ENCODE results near the gene PLEKHO2. TPM values are rescaled to one million over a fixed set of nuclear protein-coding genes. Genes with fewer than 3 reads are reported as not detected.

Gene PLEKHO2
- total RNA-seq, 1 experiment from 2014 or later = 10.1 TPM

DNA sequence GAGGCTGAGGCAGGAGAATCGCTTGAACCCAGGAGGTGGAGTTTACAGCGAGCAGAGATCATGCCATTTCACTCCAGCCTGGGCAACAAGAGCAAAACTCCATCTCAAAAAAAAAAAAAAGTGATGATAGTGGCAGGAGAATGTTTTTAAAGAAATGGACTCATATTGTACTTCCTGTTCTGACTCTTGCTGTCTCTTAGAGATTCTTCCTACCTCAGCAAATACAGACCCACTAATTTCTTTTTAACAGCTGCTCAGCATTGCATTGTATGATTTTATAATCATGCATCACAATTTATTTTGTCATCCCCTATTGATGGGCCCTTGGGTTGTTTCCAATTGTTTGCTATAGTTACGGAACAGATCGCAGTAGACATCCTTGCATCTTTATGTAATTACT lies 61.1 kb downstream of the PLEKHO2 start:
- H3K9me2 ChIP-seq (replicated peaks; ENCODE audit: insufficient read depth, low read length) = no peaks in the 10 kb centered on the region
- no peak for DNase-seq
- H3K27ac ChIP-seq (ENCODE audit: low read length) = no peak overlapping the region
- no peaks in the 10 kb centered on the region for H4K20me1 ChIP-seq (ENCODE audit: insufficient read depth, low read depth, low read length)
- no peak overlapping the region for H2AFZ ChIP-seq (ENCODE audit: low read length)
- H3K79me2 ChIP-seq (ENCODE audit: low read length) = no peaks in the 10 kb centered on the region
- no peak overlapping the region for H3K9ac ChIP-seq (ENCODE audit: low read length)
- H3K9me3 ChIP-seq (ENCODE audit: low read length) = peaks cover 11% of the 10 kb centered on the region
- peaks cover 2% of the 10 kb centered on the region; the same call in 1 of the 2 replicates for H3K27me3 ChIP-seq (ENCODE audit: low read length)
- no peaks in the 10 kb centered on the region for H3K36me3 ChIP-seq (ENCODE audit: insufficient read depth, low read length)
- no peak overlapping the region for H3K4me3 ChIP-seq (ENCODE audit: low read length)
- H3K4me1 ChIP-seq (ENCODE audit: low read length) = peaks cover 5% of the 10 kb centered on the region
- H3K4me2 ChIP-seq (ENCODE audit: low read depth, low read length, poor library complexity, severe bottlenecking) = no peak overlapping the region

DNA sequence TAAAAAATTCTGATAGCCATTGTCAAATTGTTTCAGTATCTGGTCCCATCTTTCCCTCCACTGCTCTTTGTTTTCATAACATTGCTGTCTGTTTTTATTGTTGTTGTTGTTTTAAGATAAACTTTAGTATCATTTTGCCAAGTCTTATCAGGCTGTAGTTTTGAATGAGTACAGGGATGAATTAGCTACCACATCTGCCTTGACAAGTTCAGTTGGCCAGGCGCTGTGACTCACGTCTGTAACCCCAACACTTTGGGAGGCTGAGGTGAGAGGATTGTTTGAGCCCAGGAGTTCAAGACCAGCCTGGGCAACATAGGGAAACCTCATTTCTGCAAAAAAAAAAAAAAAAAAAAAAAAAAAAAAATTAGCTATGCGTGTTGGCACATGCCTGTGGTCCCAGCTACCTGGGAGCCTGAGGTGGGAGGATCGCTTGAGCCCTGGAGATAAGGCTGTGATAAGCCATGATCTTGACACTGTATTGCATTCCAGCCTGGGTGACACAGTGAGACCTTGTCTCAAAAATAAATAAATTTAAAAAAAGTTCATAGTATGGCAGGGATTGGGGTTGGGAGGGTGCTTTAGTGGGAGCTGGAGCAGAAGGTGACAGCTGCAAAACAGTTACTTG lies 61.7 kb downstream of the PLEKHO2 start:
- no peak overlapping the region for H2AFZ ChIP-seq (ENCODE audit: low read length)
- H3K79me2 ChIP-seq (ENCODE audit: low read length) = no peaks in the 10 kb centered on the region
- H3K4me2 ChIP-seq (ENCODE audit: low read depth, low read length, poor library complexity, severe bottlenecking) = no peak overlapping the region
- H4K20me1 ChIP-seq (ENCODE audit: insufficient read depth, low read depth, low read length) = no peaks in the 10 kb centered on the region
- peaks cover 2% of the 10 kb centered on the region; the same call in 1 of the 2 replicates for H3K27me3 ChIP-seq (ENCODE audit: low read length)
- H3K9ac ChIP-seq (ENCODE audit: low read length) = no peak overlapping the region
- no peaks in the 10 kb centered on the region for H3K9me2 ChIP-seq (replicated peaks; ENCODE audit: insufficient read depth, low read length)
- peaks cover 5% of the 10 kb centered on the region for H3K4me1 ChIP-seq (ENCODE audit: low read length)
- no peak overlapping the region for H3K4me3 ChIP-seq (ENCODE audit: low read length)
- no peak overlapping the region for H3K27ac ChIP-seq (ENCODE audit: low read length)
- peaks cover 11% of the 10 kb centered on the region for H3K9me3 ChIP-seq (ENCODE audit: low read length)
- DNase-seq = no peak
- H3K36me3 ChIP-seq (ENCODE audit: insufficient read depth, low read length) = no peaks in the 10 kb centered on the region

DNA sequence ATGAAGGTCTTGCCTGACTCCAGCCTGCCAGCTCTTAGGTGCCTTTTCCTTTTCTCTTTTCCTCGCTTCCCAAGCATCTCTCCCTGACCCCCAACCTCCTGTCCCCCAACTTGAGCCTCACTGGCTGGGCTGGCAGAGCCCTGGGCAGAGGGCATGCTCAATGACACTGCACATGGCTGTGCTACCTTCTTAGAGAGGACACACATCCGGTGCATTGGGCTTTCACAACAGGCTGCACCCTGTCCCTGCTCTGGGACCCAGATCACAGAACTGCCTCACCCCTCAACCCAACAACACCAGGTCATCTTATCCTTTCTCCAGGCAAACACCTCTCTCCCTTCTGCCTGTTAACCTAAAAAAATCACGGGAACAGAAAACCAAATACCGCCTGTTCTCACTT lies 62.5 kb downstream of the PLEKHO2 start:
- Histone ChIP-seq H3K36me3 (ENCODE audit: insufficient read depth, low read length) (no peaks in the 10 kb centered on the region), H3K27me3 (ENCODE audit: low read length) (peaks cover 2% of the 10 kb centered on the region; the same call in 1 of the 2 replicates), H3K9ac (ENCODE audit: low read length) (no peak overlapping the region), H3K4me1 (ENCODE audit: low read length) (peaks cover 5% of the 10 kb centered on the region), H3K27ac (ENCODE audit: low read length) (no peak overlapping the region), H3K9me2 (replicated peaks; ENCODE audit: insufficient read depth, low read length) (no peaks in the 10 kb centered on the region), H4K20me1 (ENCODE audit: insufficient read depth, low read depth, low read length) (no peaks in the 10 kb centered on the region), H3K4me2 (ENCODE audit: low read depth, low read length, poor library complexity, severe bottlenecking) (no peak overlapping the region), H3K79me2 (ENCODE audit: low read length) (no peaks in the 10 kb centered on the region), H3K4me3 (ENCODE audit: low read length) (no peak overlapping the region), H3K9me3 (ENCODE audit: low read length) (peaks cover 11% of the 10 kb centered on the region), H2AFZ (ENCODE audit: low read length) (no peak overlapping the region)
- no peak for DNase-seq

DNA sequence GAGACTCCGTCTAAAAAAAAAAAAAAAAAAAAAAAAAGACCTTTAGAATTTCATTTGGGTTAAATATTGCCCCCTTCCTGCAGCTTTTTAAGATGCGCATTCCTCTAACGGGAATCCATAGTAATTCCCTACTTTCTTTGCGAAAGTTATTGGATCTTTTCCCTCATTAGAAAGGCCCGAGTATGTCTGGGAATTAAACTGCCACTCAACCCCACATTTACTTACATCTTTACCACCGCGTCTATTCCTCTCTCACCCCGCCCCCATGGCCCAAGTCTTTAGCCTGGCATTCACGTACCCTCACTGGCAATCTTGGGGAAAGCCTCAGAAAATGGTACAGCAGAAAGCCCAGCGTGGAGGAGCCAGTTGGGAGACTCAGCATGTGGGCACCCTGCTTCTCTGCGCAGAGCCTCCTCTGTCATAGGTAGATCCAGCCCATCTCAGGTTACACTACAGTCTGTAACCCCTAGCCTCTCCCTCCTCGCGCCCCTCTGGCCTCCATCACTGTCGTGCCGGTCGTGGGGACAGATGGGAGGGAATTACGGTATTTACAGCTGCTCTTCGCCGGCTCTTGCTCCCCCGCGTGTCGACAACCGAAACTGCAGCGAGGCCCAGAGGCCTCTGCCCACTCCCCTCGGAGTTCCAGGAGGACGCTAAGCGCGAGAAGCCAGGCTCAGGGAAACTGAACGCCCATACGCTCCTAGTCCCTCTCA lies 63.6 kb downstream of the PLEKHO2 start:
- H3K4me1 ChIP-seq (ENCODE audit: low read length) = peaks cover 5% of the 10 kb centered on the region
- no peaks in the 10 kb centered on the region for H3K9me2 ChIP-seq (replicated peaks; ENCODE audit: insufficient read depth, low read length)
- H3K27ac ChIP-seq (ENCODE audit: low read length) = no peak overlapping the region
- H2AFZ ChIP-seq (ENCODE audit: low read length) = peak overlapping the region; percentile 77; the same call in 1 of the 2 replicates
- H3K4me2 ChIP-seq (ENCODE audit: low read depth, low read length, poor library complexity, severe bottlenecking) = peak overlapping the region; percentile 50
- peaks cover 11% of the 10 kb centered on the region for H3K9me3 ChIP-seq (ENCODE audit: low read length)
- peak; percentile 89 for DNase-seq
- H4K20me1 ChIP-seq (ENCODE audit: insufficient read depth, low read depth, low read length) = no peaks in the 10 kb centered on the region
- peak overlapping the region; percentile 51 for H3K9ac ChIP-seq (ENCODE audit: low read length)
- no peaks in the 10 kb centered on the region for H3K79me2 ChIP-seq (ENCODE audit: low read length)
- H3K4me3 ChIP-seq (ENCODE audit: low read length) = no peak overlapping the region
- H3K36me3 ChIP-seq (ENCODE audit: insufficient read depth, low read length) = no peaks in the 10 kb centered on the region
- peaks cover 2% of the 10 kb centered on the region; the same call in 1 of the 2 replicates for H3K27me3 ChIP-seq (ENCODE audit: low read length)

DNA sequence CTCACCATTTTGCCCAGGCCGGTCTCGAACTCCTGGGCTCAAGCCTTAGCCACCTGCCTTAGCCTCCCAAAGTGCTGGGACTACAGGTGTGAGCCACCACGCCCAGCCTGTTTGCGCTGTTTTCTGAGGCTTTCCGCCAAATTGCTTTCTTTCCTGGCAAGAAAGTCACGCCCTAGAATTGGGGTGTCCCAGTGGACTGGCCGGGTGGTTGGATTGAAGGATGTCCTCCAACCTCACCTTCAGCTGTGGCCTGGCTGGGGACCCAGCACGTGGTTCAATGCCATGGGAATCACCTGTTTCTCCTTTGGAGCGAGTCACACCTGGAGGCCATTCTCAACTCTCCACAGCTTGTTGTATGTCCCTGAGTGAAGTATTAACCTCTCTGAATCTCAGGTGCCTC lies 64.2 kb downstream of the PLEKHO2 start:
- no peaks in the 10 kb centered on the region for H3K36me3 ChIP-seq (ENCODE audit: insufficient read depth, low read length)
- no peaks in the 10 kb centered on the region for H3K9me2 ChIP-seq (replicated peaks; ENCODE audit: insufficient read depth, low read length)
- DNase-seq = no peak
- H3K9me3 ChIP-seq (ENCODE audit: low read length) = peaks cover 9% of the 10 kb centered on the region
- no peak overlapping the region for H3K9ac ChIP-seq (ENCODE audit: low read length)
- no peaks in the 10 kb centered on the region for H4K20me1 ChIP-seq (ENCODE audit: insufficient read depth, low read depth, low read length)
- H2AFZ ChIP-seq (ENCODE audit: low read length) = no peak overlapping the region
- H3K27ac ChIP-seq (ENCODE audit: low read length) = no peak overlapping the region
- H3K4me3 ChIP-seq (ENCODE audit: low read length) = no peak overlapping the region
- no peak overlapping the region for H3K4me2 ChIP-seq (ENCODE audit: low read depth, low read length, poor library complexity, severe bottlenecking)
- H3K4me1 ChIP-seq (ENCODE audit: low read length) = peaks cover 5% of the 10 kb centered on the region
- no peaks in the 10 kb centered on the region for H3K79me2 ChIP-seq (ENCODE audit: low read length)
- H3K27me3 ChIP-seq (ENCODE audit: low read length) = peaks cover 2% of the 10 kb centered on the region; the same call in 1 of the 2 replicates

DNA sequence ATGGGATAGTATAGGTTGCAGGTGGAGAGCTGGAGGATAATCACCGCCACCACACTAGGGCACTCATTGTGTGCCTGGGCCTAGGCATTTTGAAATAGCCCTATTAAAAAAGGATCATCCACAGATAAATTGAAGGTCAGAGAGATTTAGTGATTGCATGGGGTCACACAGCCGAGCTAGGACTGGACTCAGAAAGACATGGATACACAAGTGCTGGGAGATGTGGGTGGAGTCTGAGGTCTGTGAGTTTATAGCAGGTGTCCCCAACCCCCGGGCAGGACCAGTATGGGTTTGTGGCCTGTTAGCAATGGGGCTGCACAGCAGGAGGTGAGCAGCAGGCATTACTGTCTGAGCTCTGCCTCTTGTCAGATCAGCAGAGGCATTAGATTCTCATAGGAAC lies 64.7 kb downstream of the PLEKHO2 start:
- Histone ChIP-seq H3K9me3 (ENCODE audit: low read length) (peaks cover 6% of the 10 kb centered on the region; the same call in 1 of the 2 replicates), H3K27ac (ENCODE audit: low read length) (no peak overlapping the region), H4K20me1 (ENCODE audit: insufficient read depth, low read depth, low read length) (no peaks in the 10 kb centered on the region), H3K9ac (ENCODE audit: low read length) (no peak overlapping the region), H3K36me3 (ENCODE audit: insufficient read depth, low read length) (no peaks in the 10 kb centered on the region), H3K4me1 (ENCODE audit: low read length) (peaks cover 5% of the 10 kb centered on the region), H3K4me3 (ENCODE audit: low read length) (no peak overlapping the region), H3K79me2 (ENCODE audit: low read length) (no peaks in the 10 kb centered on the region), H2AFZ (ENCODE audit: low read length) (no peak overlapping the region), H3K9me2 (replicated peaks; ENCODE audit: insufficient read depth, low read length) (no peaks in the 10 kb centered on the region), H3K4me2 (ENCODE audit: low read depth, low read length, poor library complexity, severe bottlenecking) (no peak overlapping the region), H3K27me3 (ENCODE audit: low read length) (no peaks in the 10 kb centered on the region)
- DNase-seq = no peak

DNA sequence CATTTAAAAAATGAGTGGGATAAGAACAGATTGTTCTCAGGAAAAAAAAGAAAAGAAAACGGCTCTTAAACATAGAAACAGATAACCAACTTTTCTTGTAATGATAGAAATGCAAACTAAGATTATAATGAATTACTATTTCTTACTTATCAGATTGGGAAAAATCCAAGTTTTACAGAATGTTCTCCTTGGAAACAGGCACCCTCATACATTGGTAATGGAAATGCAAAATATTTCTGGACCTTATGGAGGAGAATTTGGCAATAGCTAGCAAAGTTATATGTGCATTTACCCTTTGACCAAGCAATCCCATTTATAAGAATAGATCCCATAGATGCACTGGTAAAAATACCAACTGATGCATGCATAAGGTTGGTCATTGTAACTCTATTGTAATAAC lies 66.3 kb downstream of the PLEKHO2 start:
- Histone ChIP-seq H4K20me1 (ENCODE audit: insufficient read depth, low read depth, low read length) (no peaks in the 10 kb centered on the region), H3K4me2 (ENCODE audit: low read depth, low read length, poor library complexity, severe bottlenecking) (no peak overlapping the region), H3K27ac (ENCODE audit: low read length) (no peak overlapping the region), H3K27me3 (ENCODE audit: low read length) (no peaks in the 10 kb centered on the region), H3K36me3 (ENCODE audit: insufficient read depth, low read length) (no peaks in the 10 kb centered on the region), H3K79me2 (ENCODE audit: low read length) (no peaks in the 10 kb centered on the region), H3K9ac (ENCODE audit: low read length) (no peak overlapping the region), H2AFZ (ENCODE audit: low read length) (no peak overlapping the region), H3K4me3 (ENCODE audit: low read length) (no peak overlapping the region), H3K4me1 (ENCODE audit: low read length) (peaks cover 5% of the 10 kb centered on the region), H3K9me2 (replicated peaks; ENCODE audit: insufficient read depth, low read length) (no peaks in the 10 kb centered on the region), H3K9me3 (ENCODE audit: low read length) (no peaks in the 10 kb centered on the region)
- no peak for DNase-seq

DNA sequence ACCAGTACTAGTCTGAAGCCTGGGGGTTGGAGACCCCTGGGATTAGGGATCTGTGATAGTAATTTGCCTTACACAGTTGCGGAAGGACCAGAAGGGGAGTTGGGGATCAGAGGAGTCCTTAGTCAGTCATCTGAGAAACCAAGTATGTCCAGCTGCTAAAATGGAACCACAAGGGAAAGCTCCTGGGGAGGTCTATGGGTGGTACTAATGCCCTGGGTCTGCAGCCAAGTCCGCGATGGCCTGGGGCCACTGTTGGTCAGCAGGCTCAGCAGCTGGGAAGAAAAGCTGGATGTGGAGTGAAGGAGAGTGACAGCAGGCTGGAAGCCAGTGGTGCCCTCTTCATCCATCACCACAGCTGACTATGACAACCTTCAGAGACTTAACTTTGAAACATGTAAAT lies 67.8 kb downstream of the PLEKHO2 start:
- H3K79me2 ChIP-seq (ENCODE audit: low read length) = no peaks in the 10 kb centered on the region
- DNase-seq = no peak
- H3K9me2 ChIP-seq (replicated peaks; ENCODE audit: insufficient read depth, low read length) = no peaks in the 10 kb centered on the region

More for the DNA sequence above, 67.8 kb downstream of the PLEKHO2 start:
- H2AFZ ChIP-seq (ENCODE audit: low read length) = no peak overlapping the region
- H4K20me1 ChIP-seq (ENCODE audit: insufficient read depth, low read depth, low read length) = no peaks in the 10 kb centered on the region
- no peak overlapping the region for H3K4me3 ChIP-seq (ENCODE audit: low read length)
- no peaks in the 10 kb centered on the region for H3K9me3 ChIP-seq (ENCODE audit: low read length)
- H3K27me3 ChIP-seq (ENCODE audit: low read length) = no peaks in the 10 kb centered on the region
- no peak overlapping the region for H3K9ac ChIP-seq (ENCODE audit: low read length)
- no peak overlapping the region for H3K4me2 ChIP-seq (ENCODE audit: low read depth, low read length, poor library complexity, severe bottlenecking)
- no peak overlapping the region for H3K27ac ChIP-seq (ENCODE audit: low read length)
- peaks cover 5% of the 10 kb centered on the region for H3K4me1 ChIP-seq (ENCODE audit: low read length)
- no peaks in the 10 kb centered on the region for H3K36me3 ChIP-seq (ENCODE audit: insufficient read depth, low read length)
